GM12874 (cell line): ENCODE measurements around the gene FBXO24.

Source experiments
- TF ChIP-seq, protein P1 (sequence below): IDR thresholded peaks from 2 replicates; pipeline ENCODE4 v1.5.1; 2011; ENCODE audit warnings: low read depth, mild to moderate bottlenecking, control low read depth, low read length, moderate library complexity; ENCODE audit not compliant: insufficient read depth

The FBXO24 gene

DNA sequence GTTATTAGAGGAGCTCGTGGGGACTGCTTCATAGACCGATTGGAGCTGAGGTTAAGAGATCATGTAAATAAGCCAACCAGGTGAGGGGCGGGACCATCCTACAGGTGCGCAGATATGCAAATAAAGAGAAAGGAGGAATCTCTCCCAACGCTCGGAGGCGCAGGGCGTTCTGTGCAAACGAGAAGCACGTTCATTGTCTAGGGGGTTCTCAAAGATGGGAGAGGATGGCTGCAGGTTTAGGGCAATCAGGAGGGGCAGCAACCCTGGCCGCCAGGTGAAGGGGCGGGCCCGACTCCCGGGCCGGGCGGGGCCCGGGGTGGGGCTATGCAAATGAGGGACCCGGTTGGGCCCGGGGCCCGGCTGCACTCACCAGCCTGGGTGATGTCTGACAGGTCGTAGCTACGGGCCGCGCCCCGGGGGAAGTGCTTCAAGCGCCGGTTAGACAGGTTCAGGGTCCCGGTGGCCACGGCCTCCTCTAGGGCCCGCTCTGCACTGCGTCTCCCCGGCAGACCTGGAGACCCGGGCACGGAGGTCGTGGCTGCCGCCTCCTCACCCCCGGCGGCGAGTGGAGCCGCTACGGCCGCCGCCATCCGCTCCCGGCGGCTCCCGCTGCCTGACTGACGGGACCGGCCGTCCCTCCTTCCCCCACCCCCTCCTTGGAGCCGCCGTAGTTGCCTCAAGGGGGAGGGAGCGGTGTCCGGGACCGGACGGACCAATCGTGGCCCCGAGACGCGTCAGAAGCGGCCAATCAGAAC lies 440 bp upstream of the FBXO24 start, which contains the start of gene LRCH4:
LRCH4 (minus strand) TSS at position 619 of the 755 bp plus-strand sequence; CDS start at position 590, 29 bp downstream.
- TF ChIP-seq, protein P1, sequence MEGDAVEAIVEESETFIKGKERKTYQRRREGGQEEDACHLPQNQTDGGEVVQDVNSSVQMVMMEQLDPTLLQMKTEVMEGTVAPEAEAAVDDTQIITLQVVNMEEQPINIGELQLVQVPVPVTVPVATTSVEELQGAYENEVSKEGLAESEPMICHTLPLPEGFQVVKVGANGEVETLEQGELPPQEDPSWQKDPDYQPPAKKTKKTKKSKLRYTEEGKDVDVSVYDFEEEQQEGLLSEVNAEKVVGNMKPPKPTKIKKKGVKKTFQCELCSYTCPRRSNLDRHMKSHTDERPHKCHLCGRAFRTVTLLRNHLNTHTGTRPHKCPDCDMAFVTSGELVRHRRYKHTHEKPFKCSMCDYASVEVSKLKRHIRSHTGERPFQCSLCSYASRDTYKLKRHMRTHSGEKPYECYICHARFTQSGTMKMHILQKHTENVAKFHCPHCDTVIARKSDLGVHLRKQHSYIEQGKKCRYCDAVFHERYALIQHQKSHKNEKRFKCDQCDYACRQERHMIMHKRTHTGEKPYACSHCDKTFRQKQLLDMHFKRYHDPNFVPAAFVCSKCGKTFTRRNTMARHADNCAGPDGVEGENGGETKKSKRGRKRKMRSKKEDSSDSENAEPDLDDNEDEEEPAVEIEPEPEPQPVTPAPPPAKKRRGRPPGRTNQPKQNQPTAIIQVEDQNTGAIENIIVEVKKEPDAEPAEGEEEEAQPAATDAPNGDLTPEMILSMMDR, result no peak

DNA sequence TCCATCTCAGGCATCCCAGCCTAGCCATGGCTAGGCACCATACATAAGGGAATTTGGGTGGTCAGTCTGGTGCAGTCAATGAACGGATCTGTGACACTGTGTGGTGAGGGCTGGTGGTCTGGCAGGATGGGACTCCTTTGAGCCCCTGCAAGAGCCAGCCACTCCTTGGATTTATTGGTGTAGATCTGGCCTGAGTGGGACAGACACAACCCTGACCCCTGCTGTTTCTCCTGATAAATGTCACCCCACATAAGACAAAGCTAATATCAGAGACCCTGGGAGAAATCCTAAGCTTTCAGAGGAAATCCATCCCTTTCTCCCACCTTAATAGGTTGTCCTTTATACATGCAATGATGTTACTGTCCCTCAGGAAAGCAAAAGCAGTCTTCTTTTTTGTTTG lies 2.3 kb downstream of the FBXO24 start:
- TF ChIP-seq, protein P1, result peak; percentile 27; the same call in 1 of the 2 replicates

GRCh38 chr7:100589341-100589947 lies 3.3 kb downstream of the FBXO24 start:
- TF ChIP-seq, protein P1, result no peak

GRCh38 chr7:100590077-100590737 lies 4.1 kb downstream of the FBXO24 start:
- TF ChIP-seq, protein P1, result no peak

- TF ChIP-seq, protein P1, result no peak
These were observed 5.5 kb downstream of the FBXO24 start for GRCh38 chr7:100591596-100591995.

DNA sequence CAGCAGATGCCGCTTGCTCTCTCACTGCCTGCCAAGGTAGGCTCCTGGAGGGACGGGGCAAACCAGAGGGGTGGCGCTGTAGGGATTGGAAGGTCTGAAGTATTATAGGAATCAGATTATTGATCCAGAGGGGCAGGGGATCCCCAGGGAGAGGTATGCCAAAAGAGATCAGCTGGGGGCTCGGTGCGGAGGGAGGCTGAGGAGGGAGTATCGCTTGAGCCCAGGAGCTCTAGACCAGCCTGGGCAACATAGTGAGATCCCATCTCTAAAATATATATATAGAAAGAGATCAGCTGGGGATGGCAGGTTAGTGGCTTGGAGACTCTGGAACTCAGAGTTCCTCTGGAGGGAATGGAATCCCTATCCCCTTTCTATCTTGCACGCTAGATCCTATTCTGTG lies 9.1 kb downstream of the FBXO24 start:
- TF ChIP-seq, protein P1, result no peak

DNA sequence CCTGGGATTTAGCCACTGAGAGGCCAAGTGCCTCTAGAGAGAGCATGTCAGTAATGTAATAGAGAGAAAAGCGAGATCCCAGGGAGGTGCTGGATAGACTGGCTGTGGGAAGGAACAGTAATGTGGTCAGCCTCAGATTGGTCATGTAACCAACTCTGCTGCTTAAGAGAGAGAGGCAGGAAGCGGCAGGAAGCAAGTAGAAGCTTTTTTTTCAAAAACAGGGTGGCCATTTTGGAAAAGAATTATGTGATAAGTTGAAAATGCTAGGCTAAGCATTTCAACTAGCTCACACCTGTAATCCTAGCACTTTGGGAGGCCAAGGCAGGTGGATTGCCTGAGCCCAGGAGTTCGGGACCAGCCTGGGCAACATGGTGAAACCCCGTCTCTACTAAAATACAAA lies 12.3 kb downstream of the FBXO24 start:
- TF ChIP-seq, protein P1, result no peak
